Choroid plexus epithelial cell (primary cell): ENCODE data around the gene SCLY.
A peak's percentile ranks its signal among the peaks of the same experiment; 100 is the strongest.
"Not testable (repeated sequence)": the region's sequence is repeated elsewhere in the genome, so short reads cannot be mapped to it uniquely, and the experiment has no call there.

ENCODE experiments used
- DNase-seq: peaks from one replicate; pipeline ENCODE4 v3.0.0-alpha.2; 2010; ENCODE audit warnings: low read depth
- H3K4me3 ChIP-seq: 2 replicates; pipeline ENCODE4 v1.5.1; 2011; ENCODE audit warnings: low read depth, mild to moderate bottlenecking, control low read depth, low read length, moderate library complexity
- TF ChIP-seq, protein P1 (sequence below): conservative IDR thresholded peaks from 2 replicates; pipeline ENCODE4 v1.5.1; 2011; ENCODE audit warnings: low read depth, mild to moderate bottlenecking, control low read depth, inconsistent platforms, low read length, moderate library complexity

Gene SCLY

GRCh38 chr2:238061315-238062202 is 758 bp downstream of the SCLY start:
- TF ChIP-seq, protein P1, sequence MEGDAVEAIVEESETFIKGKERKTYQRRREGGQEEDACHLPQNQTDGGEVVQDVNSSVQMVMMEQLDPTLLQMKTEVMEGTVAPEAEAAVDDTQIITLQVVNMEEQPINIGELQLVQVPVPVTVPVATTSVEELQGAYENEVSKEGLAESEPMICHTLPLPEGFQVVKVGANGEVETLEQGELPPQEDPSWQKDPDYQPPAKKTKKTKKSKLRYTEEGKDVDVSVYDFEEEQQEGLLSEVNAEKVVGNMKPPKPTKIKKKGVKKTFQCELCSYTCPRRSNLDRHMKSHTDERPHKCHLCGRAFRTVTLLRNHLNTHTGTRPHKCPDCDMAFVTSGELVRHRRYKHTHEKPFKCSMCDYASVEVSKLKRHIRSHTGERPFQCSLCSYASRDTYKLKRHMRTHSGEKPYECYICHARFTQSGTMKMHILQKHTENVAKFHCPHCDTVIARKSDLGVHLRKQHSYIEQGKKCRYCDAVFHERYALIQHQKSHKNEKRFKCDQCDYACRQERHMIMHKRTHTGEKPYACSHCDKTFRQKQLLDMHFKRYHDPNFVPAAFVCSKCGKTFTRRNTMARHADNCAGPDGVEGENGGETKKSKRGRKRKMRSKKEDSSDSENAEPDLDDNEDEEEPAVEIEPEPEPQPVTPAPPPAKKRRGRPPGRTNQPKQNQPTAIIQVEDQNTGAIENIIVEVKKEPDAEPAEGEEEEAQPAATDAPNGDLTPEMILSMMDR = no peak
- DNase-seq = peak; percentile 47
- peak overlapping the region; percentile 88 for H3K4me3 ChIP-seq

- H3K4me3 ChIP-seq = no peak overlapping the region
- TF ChIP-seq, protein P1 = no peak
- no peak for DNase-seq
Measured at GRCh38 chr2:238063414-238064189, 2.8 kb downstream of the SCLY start.

- DNase-seq = no peak
Measured at GRCh38 chr2:238064376-238064775, 3.6 kb downstream of the SCLY start.

GRCh38 chr2:238065071-238065846 is 4.5 kb downstream of the SCLY start:
- DNase-seq = no peak
- TF ChIP-seq, protein P1 = no peak

More at GRCh38 chr2:238064376-238064775, 3.6 kb downstream of the SCLY start:
- TF ChIP-seq, protein P1 = no peak
- H3K4me3 ChIP-seq = no peak overlapping the region

DNA sequence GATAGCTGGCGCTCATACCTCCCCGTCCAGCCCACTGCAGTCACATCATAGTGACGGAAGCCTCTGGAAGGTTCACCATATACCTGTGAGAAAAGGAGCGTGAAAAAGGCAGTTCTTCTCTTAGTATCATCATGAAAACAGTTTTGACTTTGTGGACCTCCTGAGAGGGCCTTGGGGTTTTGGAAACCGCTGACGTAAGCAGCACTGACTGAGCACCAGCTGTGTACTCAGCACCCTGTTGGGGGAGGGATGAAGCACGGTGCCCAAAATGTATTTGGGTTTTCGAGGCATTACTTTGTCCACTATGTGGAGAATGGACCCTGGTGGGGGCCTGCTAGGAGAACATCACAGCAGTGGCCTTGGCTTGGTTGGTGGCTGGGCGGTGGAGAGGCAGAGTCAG is 5.4 kb downstream of the SCLY start:
- no peak overlapping the region for H3K4me3 ChIP-seq
- DNase-seq = no peak
- TF ChIP-seq, protein P1 = no peak

More at GRCh38 chr2:238065071-238065846, 4.5 kb downstream of the SCLY start:
- H3K4me3 ChIP-seq = no peak overlapping the region

- not testable (repeated sequence) for H3K4me3 ChIP-seq, DNase-seq
Measured at GRCh38 chr2:238066718-238067117, 5.9 kb downstream of the SCLY start.

DNA sequence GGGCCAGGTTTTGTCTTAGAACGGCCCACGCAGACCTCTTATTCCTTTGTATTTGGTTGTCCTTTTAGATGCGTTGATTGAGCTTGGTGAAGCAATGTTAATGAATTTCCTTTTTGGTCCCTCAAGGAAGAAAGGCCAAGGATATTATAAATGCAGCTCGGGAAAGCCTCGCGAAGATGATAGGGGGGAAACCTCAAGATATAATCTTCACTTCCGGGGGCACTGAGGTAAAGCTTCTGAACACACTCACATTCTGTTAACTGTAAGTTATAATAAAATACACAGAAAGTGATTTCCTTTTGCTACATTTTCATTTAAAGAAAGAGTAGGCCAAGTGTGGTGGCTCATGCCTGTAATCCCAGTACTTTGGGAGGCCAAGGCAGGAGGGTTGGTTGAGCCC is 7.1 kb downstream of the SCLY start:
- H3K4me3 ChIP-seq = no peak overlapping the region
- DNase-seq = no peak
- TF ChIP-seq, protein P1 = no peak
